Breast epithelium (tissue), 4 donors: Measurements from ENCODE around the gene GPR108. TPM values are rescaled to one million over a fixed set of nuclear protein-coding genes. Genes with fewer than 3 reads are reported as not detected.

ENCODE experiments used
- DNase-seq, 2 donors: peaks; one replicate each; pipeline ENCODE4 v3.0.0-alpha.2; 2019; ENCODE audit warnings: low spot score in 2 of 2
- H3K27ac ChIP-seq, 2 donors: fragments of 200-600 bp; sonication (generic) in 1 of 2; one replicate each; pipeline ENCODE4 v1.5.1; 2016 to 2019; ENCODE audit warnings: mild to moderate bottlenecking in 1 of 2
- H3K27me3 ChIP-seq, 2 donors: fragments of 200-600 bp; sonication (generic) in 1 of 2; one replicate each; pipeline versions ENCODE4 v1.5.1 to v1.6.0; 2017 to 2019; ENCODE audit warnings: control low read depth in 1 of 2, mild to moderate bottlenecking in 1 of 2
- H3K36me3 ChIP-seq: fragments of 200-600 bp; one replicate; pipeline ENCODE4 v1.5.1; 2019
- H3K4me1 ChIP-seq, 2 donors: fragments of 200-600 bp; sonication (generic); one replicate each; pipeline ENCODE4 v1.5.1; 2016 to 2019; ENCODE audit warnings: control low read depth in 1 of 2
- H3K4me3 ChIP-seq, 3 donors: fragments of 200-600 bp; sonication (generic); 1 replicate in 2 of 3; 2 replicates in 1 of 3; pipeline ENCODE4 v1.5.1; 2016 to 2019; ENCODE audit warnings: mild to moderate bottlenecking in 3 of 3, moderate library complexity in 2 of 3
- H3K9me3 ChIP-seq, 2 donors: fragments of 200-600 bp; sonication (generic) in 1 of 2; one replicate each; pipeline ENCODE4 v1.5.1; 2016 to 2019; ENCODE audit warnings: control low read depth in 1 of 2
- POLR2A ChIP-seq: fragments of 450-650 bp; IDR thresholded peaks from one replicate; pipeline ENCODE4 v1.6.1; 2016; ENCODE audit warnings: antibody characterized with exemption, mild to moderate bottlenecking, moderate library complexity
- POLR2AphosphoS5 ChIP-seq, 3 donors: sonication (generic); formaldehyde crosslinking; IDR thresholded peaks; one replicate each; pipeline ENCODE4 v1.6.1; 2017; ENCODE audit warnings: antibody characterized with exemption in 3 of 3
- intact Hi-C: fragments of 100-400 bp; cut with DNase I; formaldehyde crosslinking; loops from one replicate; pipeline ENCODE4 v1.15.1; 2023; ENCODE audit warnings: low total_unique reads
- total RNA-seq, 3 donors: library from RNA; depleted of rRNA; stranded (reverse); fragments of >200 nt; gene quantifications; one replicate each; pipeline ENCODE4 v1.1.0, GENCODE V29; 2016
- TF ChIP-seq, protein P1 (sequence below), 3 donors: fragments of 450-650 bp; IDR thresholded peaks; one replicate each; pipeline ENCODE4 v1.5.1; 2016 to 2017; ENCODE audit warnings: antibody characterized with exemption in 3 of 3, mild to moderate bottlenecking in 3 of 3, moderate library complexity in 3 of 3

Gene GPR108
- total RNA-seq, 3 donors from 2014 or later = 62.9 to 98.1 (median 78.0) TPM

DNA sequence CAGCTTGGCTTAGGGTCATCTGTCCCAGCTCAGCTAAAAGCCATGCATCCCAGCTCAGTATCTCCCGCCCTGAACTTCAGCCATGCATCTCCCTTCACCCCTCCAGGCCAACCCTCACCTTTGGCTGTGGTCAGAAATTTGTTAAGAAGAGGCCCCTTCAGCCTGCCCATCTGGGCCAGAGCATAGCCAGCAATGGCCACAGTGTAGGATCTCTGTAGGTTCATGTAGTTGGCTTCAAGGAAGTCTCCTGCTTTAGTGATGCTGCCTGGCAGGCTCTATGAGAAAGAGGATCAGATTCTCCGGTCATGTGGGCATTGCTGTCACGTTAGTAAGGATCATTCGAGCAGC lies 50.8 kb downstream of the GPR108 start:
- no peak overlapping the region for H3K4me3 ChIP-seq
- H3K4me1 ChIP-seq = no peaks in the 10 kb centered on the region
- no peak overlapping the region for H3K27ac ChIP-seq
- DNase-seq = no peak
- no peak for TF ChIP-seq POLR2A
- TF ChIP-seq, protein P1, sequence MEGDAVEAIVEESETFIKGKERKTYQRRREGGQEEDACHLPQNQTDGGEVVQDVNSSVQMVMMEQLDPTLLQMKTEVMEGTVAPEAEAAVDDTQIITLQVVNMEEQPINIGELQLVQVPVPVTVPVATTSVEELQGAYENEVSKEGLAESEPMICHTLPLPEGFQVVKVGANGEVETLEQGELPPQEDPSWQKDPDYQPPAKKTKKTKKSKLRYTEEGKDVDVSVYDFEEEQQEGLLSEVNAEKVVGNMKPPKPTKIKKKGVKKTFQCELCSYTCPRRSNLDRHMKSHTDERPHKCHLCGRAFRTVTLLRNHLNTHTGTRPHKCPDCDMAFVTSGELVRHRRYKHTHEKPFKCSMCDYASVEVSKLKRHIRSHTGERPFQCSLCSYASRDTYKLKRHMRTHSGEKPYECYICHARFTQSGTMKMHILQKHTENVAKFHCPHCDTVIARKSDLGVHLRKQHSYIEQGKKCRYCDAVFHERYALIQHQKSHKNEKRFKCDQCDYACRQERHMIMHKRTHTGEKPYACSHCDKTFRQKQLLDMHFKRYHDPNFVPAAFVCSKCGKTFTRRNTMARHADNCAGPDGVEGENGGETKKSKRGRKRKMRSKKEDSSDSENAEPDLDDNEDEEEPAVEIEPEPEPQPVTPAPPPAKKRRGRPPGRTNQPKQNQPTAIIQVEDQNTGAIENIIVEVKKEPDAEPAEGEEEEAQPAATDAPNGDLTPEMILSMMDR (IDR thresholded peaks at IDR 0.05) = no peak
- no peak for TF ChIP-seq POLR2AphosphoS5 (IDR thresholded peaks at IDR 0.05)
- no peaks in the 10 kb centered on the region for H3K27me3 ChIP-seq
- no peaks in the 10 kb centered on the region for H3K36me3 ChIP-seq
- H3K9me3 ChIP-seq = no peaks in the 10 kb centered on the region
- intact Hi-C loops = no loop called here

DNA sequence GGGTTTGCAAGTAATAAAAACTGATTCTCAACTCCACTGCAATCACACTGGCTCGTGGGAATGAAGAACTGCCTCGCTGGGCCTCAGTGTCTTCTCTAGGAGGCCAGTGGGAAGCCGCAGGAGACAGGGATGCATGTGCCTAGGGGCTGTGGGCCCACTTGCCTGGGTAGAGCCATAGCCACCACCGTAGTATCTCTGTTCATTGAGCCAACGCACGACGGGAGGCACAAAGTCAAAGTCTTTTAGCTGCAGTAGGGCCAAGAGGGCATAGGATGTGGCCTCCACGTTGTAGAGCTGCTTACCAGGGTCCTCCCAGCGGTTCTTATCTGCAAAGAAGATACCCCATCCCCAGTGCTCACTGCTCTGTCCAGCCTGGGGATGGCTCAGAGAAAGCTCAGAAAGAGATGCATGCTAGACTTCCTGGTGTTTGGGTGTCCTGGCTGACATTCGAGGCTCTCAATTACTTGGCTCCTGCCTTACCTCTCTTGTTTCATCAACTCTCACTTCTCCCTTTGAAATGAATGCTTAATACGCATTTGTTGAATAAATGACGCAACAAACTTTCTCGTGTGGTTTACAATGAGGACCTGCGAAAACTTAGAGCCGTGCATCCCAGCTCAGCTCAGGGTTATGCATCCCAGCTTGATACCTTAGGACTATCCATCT lies 51.3 kb downstream of the GPR108 start:
- Histone ChIP-seq H3K27ac (no peak overlapping the region), H3K4me1 (no peaks in the 10 kb centered on the region), H3K9me3 (no peaks in the 10 kb centered on the region), H3K36me3 (no peaks in the 10 kb centered on the region), H3K27me3 (no peaks in the 10 kb centered on the region), H3K4me3 (no peak overlapping the region)
- no peak for TF ChIP-seq POLR2AphosphoS5 (IDR thresholded peaks at IDR 0.05)
- TF ChIP-seq POLR2A = no peak
- TF ChIP-seq, protein P1 (IDR thresholded peaks at IDR 0.05) = no peak
- intact Hi-C loops = no loop called here
- no peak for DNase-seq

DNA sequence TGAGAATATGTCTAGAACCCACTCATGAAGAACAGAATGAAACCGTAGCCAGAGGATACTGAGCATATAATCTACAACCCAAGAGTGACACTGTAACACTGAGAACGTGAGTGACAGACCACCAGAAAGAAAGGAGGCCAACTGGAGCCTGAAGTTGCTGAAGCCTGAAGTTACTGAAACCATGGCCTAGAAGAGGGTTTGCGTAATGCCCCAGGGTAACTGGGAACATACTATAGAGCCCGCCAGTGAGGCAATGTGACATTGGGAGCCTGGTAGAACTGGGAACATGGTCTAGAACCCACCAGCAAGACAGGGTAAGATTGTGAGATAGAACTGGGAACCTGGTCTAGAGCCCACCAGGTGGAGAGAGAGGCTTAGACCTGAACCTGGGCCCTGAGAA lies 51.9 kb downstream of the GPR108 start:
- no peaks in the 10 kb centered on the region for H3K27me3 ChIP-seq
- TF ChIP-seq POLR2AphosphoS5 (IDR thresholded peaks at IDR 0.05) = no peak
- H3K9me3 ChIP-seq = no peaks in the 10 kb centered on the region
- H3K4me3 ChIP-seq = no peak overlapping the region
- H3K4me1 ChIP-seq = no peaks in the 10 kb centered on the region
- intact Hi-C loops = no loop called here
- H3K27ac ChIP-seq = no peak overlapping the region
- no peaks in the 10 kb centered on the region for H3K36me3 ChIP-seq
- DNase-seq = no peak

DNA sequence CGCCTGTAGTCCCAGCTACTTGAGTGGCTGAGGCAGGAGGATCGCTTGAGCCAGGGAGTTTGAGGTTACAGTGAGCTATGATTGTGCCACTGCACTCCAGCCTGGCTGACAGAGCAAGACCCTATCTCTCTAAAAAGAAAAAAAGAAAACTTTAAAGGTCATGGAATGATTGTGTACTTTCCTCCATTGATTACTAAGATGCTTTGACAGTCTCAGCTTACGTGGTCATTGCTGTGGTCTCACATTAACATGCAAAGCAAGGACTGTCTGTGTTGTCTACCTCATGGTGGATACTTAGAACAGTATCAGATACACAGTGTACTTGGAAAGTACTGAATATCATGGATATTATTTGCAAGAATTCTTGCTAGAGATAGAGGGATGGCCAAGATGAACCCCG lies 53.4 kb downstream of the GPR108 start:
- no peaks in the 10 kb centered on the region for H3K27me3 ChIP-seq
- intact Hi-C loops = loop anchor here (5.0 kb wide), 1 partner anchor 1927 kb away; no protein-coding TSS in a partner anchor
- no peaks in the 10 kb centered on the region for H3K9me3 ChIP-seq
- H3K4me3 ChIP-seq = no peak overlapping the region
- no peaks in the 10 kb centered on the region for H3K36me3 ChIP-seq
- TF ChIP-seq POLR2A = no peak
- no peak for DNase-seq
- no peaks in the 10 kb centered on the region for H3K4me1 ChIP-seq
- no peak overlapping the region for H3K27ac ChIP-seq

DNA sequence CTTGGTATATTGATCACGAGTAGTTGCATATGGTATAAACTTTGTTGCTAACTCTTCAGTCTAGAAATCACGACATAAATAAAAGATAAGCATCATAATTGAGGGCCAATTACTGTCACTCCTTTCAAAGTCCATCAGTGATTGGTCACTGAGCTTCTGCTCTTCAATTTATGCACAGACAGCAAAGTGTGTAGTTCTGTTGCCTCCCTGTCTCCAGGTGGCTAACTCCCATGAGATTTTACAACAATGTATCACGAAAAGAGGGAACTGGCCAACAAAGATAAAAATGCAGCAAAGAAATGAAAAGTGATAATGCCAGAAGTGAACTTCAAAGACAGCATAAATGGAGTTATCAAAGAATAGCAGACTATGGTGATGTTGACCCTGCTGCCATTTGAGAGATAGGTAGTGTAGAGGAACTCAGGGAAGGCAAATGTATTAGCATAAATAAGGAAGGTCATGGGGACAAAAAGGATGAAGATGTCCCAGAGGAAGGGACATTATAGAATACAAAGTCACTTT lies 54.7 kb downstream of the GPR108 start:
- H3K4me1 ChIP-seq = no peaks in the 10 kb centered on the region
- no peaks in the 10 kb centered on the region for H3K36me3 ChIP-seq
- H3K9me3 ChIP-seq = no peaks in the 10 kb centered on the region
- intact Hi-C loops = loop anchor here (5.0 kb wide), 1 partner anchor 1925 kb away; no protein-coding TSS in a partner anchor
- no peaks in the 10 kb centered on the region for H3K27me3 ChIP-seq
- H3K4me3 ChIP-seq = no peak overlapping the region
- no peak overlapping the region for H3K27ac ChIP-seq
- no peak for DNase-seq
- TF ChIP-seq, protein P1 (IDR thresholded peaks at IDR 0.05) = no peak
- no peak for TF ChIP-seq POLR2AphosphoS5 (IDR thresholded peaks at IDR 0.05)

DNA sequence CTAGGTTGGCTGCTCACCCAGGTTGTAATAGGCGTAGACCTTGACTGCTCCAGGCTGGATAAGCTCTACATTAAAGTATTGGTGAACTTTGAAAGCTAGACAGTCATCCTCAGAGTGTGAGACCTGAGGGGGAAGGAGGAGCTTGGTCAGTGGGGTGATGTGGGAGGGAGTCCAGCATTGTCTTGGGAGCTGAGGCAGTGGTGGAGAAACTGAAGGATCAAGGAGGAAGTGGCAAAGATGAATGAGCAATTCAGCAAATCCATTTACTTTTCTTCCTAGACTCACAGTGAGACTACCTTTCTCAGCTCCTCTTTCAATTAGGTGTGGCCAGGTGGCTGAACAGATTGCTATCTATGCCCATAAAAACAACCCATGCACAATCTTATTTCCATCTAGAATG lies 57.2 kb downstream of the GPR108 start:
- TF ChIP-seq, protein P1 (IDR thresholded peaks at IDR 0.05) = no peak
- TF ChIP-seq POLR2AphosphoS5 (IDR thresholded peaks at IDR 0.05) (no peak), POLR2A (no peak)
- no peak overlapping the region for H3K27ac ChIP-seq
- H3K4me1 ChIP-seq = no peaks in the 10 kb centered on the region
- no peaks in the 10 kb centered on the region for H3K36me3 ChIP-seq
- no peak for DNase-seq
- H3K9me3 ChIP-seq = no peaks in the 10 kb centered on the region
- no peak overlapping the region for H3K4me3 ChIP-seq
- intact Hi-C loops = loop anchor here (5.0 kb wide), 1 partner anchor 1923 kb away; no protein-coding TSS in a partner anchor
- no peaks in the 10 kb centered on the region for H3K27me3 ChIP-seq

Other genes starting within 250 kb of the GPR108 start
- gene TUBB4A, start 235.3 kb downstream of the GPR108 start, total RNA-seq = under 1 TPM in 1 of 3 donors, not detected in 2; 0.48 TPM
- 1 to 10 TPM in 1 of 3 donors, under 1 TPM in 2; 0.33 to 1.6 (median 0.44) TPM for gene TNFSF9, start 206.6 kb downstream of the GPR108 start, total RNA-seq
- gene CD70, start 146.4 kb downstream of the GPR108 start, total RNA-seq = not detected
- gene TNFSF14, start 67.4 kb downstream of the GPR108 start, total RNA-seq = 1 to 10 TPM in 2 of 3 donors, under 1 TPM in 1; 0.96 to 8.3 (median 2.9) TPM
- 1,000 to 10,000 TPM in 2 of 3 donors, 100 to 1,000 TPM in 1; 856 to 1,298 (median 1,115) TPM for gene C3, start 16.9 kb downstream of the GPR108 start, total RNA-seq
- 10 to 100 TPM; 56.9 to 98.1 (median 87.5) TPM for gene TRIP10, start 2.1 kb upstream of the GPR108 start, total RNA-seq
- gene SH2D3A, start 29.9 kb upstream of the GPR108 start, total RNA-seq = 10 to 100 TPM in 2 of 3 donors, under 1 TPM in 1; 0.96 to 38.2 (median 18.4) TPM
- 10 to 100 TPM in 1 of 3 donors, 1 to 10 TPM in 2; 6.6 to 10.2 (median 8.5) TPM for gene VAV1, start 35.1 kb upstream of the GPR108 start, total RNA-seq
- under 1 TPM in 2 of 3 donors, not detected in 1; 0.33 to 0.44 TPM for gene ADGRE1, start 150.0 kb upstream of the GPR108 start, total RNA-seq